OCI-M1 (cell line): ENCODE data around the gene ZNG1A.
"Not testable (repeated sequence)": the region's sequence is repeated elsewhere in the genome, so short reads cannot be mapped to it uniquely, and the experiment has no call there.

ENCODE experiments used
- DNase-seq: peaks from one replicate; lab custom pipeline; 2025; lab: John Stamatoyannopoulos, UW

The ZNG1A gene

GRCh38 chr9:178970-179383, at the start of gene ZNG1A:
ZNG1A (minus strand) TSS chr9:179056; CDS start chr9:178969, 87 bp downstream.
- not testable (repeated sequence) for DNase-seq

- DNase-seq, result no peak
Measured at GRCh38 chr9:227860-228259, 49.0 kb upstream of the ZNG1A start.

DNA sequence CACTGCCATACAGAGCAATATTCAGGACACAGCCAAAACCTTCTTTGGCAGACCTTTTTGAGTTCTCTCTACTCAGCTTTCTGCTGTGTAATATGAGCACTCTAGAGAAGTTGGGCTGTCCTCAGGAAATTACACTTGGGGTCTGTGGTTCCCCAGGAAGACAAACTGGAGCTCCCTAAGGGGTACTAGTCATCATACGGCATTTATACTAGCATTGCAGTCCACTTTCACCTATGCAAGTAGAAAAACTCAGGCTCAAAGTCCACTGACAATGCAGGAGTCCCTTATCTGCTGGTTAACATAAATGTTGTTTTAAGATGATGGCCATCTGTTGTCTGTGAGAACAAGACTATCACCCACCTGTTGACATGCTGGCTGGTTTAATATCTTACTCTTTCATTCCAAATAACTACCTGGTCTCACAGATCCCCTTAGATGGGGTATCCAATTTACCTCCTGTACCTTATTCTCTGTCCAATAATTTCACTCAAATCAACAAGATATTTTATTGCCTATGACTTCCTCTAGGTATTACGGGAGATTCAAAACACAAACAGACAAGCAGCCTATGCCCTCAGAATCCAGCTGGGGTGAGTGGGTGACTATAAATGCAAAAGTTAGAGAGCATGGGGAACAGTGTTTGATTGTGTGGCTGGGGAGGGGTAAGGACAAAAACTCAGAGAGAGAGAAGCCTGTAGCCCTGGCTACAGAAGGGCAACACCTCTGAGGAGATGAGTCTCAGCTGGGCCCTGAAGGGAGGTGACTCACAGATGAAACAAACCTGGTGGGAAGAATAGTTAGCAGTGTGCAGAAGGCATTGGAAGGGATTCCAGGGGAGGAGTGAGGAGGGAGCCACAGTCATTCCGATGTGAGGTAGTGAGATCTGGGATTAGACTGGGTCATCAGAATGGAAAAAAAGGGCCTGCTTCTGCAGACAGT, 46.0 kb upstream of the ZNG1A start:
- DNase-seq, result no peak

- no peak for DNase-seq
Measured at GRCh38 chr9:224026-224425, 45.2 kb upstream of the ZNG1A start.

DNA sequence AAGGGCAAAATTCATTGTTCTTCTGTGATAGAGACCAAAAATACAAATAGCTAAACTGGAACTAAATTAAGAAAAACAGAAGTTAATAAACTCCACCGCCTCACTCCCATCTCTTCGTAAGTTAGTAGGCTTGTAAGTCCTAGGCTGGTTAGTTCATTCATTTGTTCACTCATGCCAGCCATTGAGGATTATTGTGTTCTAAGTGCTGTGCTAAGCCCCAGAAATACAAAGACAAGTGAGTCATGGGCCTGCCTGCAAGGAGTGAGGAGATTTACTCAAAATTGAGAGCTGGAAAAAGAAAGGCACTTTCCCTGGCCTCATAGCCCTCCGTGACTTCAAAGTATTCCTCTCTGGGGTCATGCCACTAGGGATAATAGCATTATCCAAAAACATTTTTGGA, 44.3 kb upstream of the ZNG1A start:
- DNase-seq, result no peak

GRCh38 chr9:221989-222776, 43.3 kb upstream of the ZNG1A start:
- DNase-seq, result peak; percentile 58

GRCh38 chr9:219670-220365, 41.0 kb upstream of the ZNG1A start:
- peak; percentile 18 for DNase-seq

GRCh38 chr9:219036-219435, 40.2 kb upstream of the ZNG1A start:
- DNase-seq, result not testable (repeated sequence)

DNA sequence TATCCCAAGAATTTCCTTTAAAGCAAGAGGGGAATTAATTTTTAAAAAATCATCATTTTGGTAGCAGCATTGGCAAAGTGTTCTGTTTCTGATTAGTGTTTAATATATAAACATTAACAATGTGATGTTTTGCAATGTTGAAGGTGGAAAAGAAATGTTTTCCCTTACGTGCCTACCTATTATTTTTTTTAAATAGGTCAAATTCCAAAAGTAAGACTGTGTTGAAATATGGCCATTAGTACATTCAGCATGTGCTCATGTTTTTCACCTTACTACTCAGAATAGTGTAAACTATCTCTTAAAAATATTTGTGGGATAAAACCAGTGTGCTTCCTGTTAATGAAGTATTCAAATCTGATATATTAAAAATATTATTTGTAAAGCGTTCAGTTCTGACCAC, 39.1 kb upstream of the ZNG1A start:
- no peak for DNase-seq

DNA sequence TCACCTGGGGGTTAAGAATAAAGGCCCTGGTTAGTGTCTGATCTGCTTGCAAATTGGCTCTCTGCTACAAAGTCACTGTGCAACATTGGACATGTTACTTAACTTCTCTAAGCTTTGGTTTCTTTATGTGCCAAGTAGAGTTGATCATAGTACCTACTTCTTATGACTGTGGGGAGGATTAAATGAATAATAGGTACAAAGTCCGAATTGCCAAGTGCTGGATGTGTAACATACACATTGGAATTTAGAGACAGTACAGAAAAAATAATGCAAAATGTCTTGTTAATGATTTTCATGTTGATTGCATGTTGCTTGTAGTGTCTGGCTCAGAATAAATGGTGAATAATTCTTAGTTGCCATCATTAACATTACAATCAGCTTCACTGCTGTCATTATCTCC, 38.0 kb upstream of the ZNG1A start:
- DNase-seq, result no peak

DNA sequence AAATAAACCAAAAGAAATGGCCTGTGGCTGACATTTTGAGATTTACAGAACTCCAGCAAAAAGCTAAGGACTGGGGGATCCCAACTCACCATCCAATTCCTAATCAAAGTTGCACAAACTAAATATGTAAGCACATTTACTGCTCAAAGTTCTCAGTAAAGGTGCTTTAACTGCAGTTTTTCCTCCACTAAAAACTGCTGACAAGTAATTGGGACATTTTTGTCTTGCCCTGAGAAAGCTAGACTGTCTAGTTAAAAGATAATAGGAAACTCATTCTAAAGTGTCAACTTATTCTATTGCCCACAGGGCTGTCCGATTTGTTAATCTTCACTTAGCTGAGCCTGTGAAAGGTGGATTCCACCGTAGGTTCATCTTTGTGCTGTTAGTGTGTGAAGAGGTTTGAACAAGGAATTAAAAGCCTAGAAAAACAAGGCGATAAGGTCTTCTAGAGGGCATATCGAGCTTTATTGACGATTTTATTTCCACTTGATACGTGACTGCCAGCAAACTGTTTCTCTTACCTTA, 36.8 kb upstream of the ZNG1A start:
- DNase-seq, result no peak

DNA sequence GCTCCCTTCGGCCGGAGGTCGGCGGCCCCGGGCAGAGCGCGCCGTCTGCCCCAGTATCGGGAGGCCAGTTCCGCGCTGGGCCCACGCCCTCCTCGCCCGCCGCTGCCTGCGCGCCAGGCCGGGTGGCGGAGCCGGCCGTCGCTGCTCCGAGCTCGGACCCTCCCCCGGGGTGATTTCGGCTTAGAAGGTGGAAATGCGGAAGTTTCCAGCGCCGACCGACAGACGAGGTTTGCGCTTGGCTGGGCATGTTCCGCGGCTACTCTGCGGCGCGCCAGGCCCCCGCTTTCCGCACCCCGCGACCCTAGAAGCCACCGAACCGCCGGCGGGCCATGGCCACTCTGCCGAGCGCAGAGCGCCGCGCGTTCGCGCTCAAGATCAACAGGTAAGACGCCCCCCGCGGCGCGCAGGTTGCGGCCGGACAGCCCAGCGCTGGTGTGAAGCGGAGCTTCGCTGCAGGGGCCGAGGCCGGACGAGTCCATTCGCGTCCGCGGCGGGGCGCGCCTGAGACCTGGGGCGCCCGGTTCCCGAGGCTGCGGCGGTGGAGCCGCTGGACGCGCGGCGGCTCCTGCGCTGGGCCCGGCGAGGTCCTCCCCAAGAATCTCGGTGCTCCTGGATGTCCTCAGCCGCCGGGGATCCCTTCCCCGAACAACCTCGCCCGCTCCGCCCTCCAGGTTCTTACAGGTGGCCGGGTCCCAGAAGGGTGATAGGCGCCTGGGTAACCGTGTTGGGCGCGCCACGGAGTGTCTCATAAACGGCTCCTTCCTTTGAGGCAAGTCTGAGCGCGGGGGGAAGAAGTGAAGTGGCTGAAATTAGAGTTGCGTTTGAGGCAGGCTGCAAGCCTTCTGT, 36.0 kb upstream of the ZNG1A start, which contains the start of gene DOCK8:
DOCK8 (plus strand) TSS at position 218 of the 846 bp plus-strand sequence; CDS start at position 330, 112 bp downstream.
- DNase-seq, result peak; percentile 84

DNA sequence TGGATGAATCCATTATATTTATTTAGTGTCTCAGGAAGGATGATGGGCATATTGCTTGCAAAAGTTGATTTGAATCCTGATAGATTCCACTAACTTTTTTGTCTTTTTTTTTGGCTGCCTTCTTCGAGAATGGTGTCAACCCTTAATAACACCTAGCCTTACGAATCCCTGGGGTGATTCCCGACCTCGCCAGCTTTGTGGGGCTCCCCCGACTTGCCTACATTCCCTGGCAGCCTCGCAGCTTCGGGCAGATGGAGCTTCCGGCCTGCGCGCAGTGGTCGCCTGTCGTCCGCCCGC, 35.4 kb upstream of the ZNG1A start:
- DNase-seq, result no peak

- DNase-seq, result not testable (repeated sequence)
Measured at GRCh38 chr9:213901-214300, 35.0 kb upstream of the ZNG1A start.

DNA sequence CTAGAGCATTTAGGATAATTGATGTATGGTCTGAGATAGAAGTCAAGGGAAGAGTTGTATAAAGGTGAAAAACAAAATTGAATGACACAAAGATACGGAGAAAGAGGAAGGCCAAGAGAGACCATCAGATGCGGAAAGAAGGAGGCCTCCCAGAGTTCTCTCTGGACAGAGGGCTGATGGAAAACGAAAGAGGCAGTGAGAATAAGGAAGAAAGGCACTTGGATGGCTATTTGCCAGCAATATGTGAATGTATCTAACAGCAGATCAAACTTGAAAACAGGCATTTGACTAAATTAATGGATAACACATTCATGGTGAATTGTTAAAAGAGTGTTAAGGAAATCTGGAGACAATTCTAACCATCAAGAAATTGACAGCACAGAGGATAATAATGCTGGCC, 33.4 kb upstream of the ZNG1A start:
- DNase-seq, result no peak

GRCh38 chr9:211557-211956, 32.7 kb upstream of the ZNG1A start:
- DNase-seq, result no peak

DNA sequence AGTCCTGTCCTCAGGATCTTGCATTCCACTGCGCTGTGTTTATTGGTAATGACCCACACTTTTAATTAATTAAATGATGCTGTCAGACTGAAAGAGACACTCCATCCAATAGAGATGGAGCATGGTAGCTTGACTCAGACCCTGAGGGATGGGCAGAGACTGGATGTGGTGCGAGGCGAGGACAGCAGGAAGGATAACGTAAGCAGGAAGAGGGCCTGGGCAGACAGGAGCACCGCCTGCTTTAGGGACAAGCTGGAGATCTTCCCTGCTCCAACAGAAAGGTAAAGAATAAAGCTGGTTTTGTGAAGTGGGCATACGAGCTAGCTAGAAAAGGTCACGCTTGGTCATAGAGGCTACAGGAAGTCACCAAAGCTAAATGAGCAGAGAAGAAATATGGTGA, 32.2 kb upstream of the ZNG1A start:
- no peak for DNase-seq

DNA sequence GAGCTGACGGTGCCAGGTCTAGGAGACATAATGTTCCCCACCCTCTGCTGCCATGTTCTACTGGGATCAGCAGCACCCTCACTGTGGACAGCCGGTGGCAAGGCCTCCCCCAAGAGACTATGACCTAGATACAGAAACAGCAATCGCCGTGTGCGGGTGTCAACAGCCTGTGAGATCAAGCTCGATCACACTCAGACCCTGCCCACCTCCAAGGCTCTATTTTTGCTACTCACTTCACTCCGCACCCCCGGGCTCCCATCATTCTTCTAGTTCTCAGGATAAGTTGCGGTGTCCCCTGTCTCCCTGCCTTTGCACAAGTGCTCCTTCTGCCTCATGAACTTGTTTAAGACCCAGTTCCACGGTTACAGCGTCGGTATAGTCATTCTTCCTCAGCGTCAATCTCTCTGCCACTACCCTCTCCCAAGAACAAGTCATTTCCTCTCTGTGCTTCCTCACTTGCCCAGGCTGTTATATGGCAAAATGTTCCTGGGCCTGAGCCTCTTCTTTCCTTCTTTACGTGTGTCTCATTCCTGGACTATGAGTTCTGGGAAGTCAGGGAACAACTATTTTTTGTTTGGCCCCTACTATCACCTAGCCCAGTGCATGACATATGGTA, 30.4 kb upstream of the ZNG1A start:
- no peak for DNase-seq

- no peak for DNase-seq
Measured at GRCh38 chr9:206481-206880, 27.6 kb upstream of the ZNG1A start.

DNA sequence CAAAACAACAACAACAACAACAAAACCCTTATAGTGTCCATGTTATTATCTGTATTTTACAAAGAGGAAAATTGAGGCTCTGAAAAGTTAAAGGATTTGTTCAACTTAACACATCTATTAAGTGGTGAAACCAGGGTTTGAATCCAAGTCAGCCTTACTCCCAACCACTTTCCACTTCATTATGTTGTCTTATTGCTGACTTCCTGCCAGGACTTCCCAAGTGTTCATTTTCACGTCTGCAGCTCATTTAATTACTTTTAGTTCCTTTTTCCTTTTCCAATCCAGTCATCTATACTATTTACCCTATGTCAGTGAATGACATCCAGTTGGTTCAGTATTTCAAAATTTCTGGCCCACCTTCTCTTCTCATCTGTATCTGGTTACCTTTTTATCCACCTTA, 20.7 kb upstream of the ZNG1A start:
- DNase-seq, result not testable (repeated sequence)
